Body of pancreas (tissue), 4 donors: Measurements from ENCODE around the gene MYO7B.

Experiments used
- CTCF ChIP-seq, 7 experiments: fragments of 450-650 bp in 4 of 7; fragments of 200-600 bp in 3 of 7; sonication (generic) in 3 of 7; IDR thresholded peaks; one replicate each; pipeline ENCODE4 v1.5.1; 2016 to 2019; ENCODE audit warnings: antibody characterized with exemption in 7 of 7
- POLR2A ChIP-seq, 3 donors: fragments of 450-650 bp; IDR thresholded peaks; one replicate each; pipeline ENCODE4 v1.6.1; 2016; ENCODE audit warnings: antibody characterized with exemption in 3 of 3, mild to moderate bottlenecking in 2 of 3

- TF ChIP-seq POLR2A (IDR thresholded peaks at IDR 0.05) = no peak
- no peak for TF ChIP-seq CTCF (IDR thresholded peaks at IDR 0.05)
Measured at GRCh38 chr2:127574656-127575055, 39.2 kb downstream of the MYO7B start.
